Measurements from ENCODE around the gene PLA2G15. TPM values are rescaled to one million over a fixed set of nuclear protein-coding genes. Genes with fewer than 3 reads are reported as not detected.

The PLA2G15 gene
- total RNA-seq, 1 experiment from 2014 or later: 24.4 TPM

GRCh38 chr16:68233085-68233834 lies 11.9 kb upstream of the PLA2G15 start:
- no peak for DNase-seq (ENCODE audit: low read depth)

GRCh38 chr16:68233835-68234187 lies 11.4 kb upstream of the PLA2G15 start:
- DNase-seq (ENCODE audit: low read depth): no peak

GRCh38 chr16:68234188-68235107 lies 10.7 kb upstream of the PLA2G15 start:
- DNase-seq (ENCODE audit: low read depth): no peak

GRCh38 chr16:68235108-68235886 lies 9.9 kb upstream of the PLA2G15 start:
- no peak for DNase-seq (ENCODE audit: low read depth)

- no peak for DNase-seq (ENCODE audit: low read depth)
Observed at GRCh38 chr16:68235887-68236136, 9.4 kb upstream of the PLA2G15 start, which contains the start of gene ESRP2. Gene ESRP2, minus strand, starts transcription at chr16:68236127. Its CDS starts 82 bp downstream, at chr16:68236045.

- no peak for DNase-seq (ENCODE audit: low read depth)
Observed at GRCh38 chr16:68236137-68236825, 8.9 kb upstream of the PLA2G15 start.

- no peak for DNase-seq (ENCODE audit: low read depth)
Observed at GRCh38 chr16:68236826-68237242, 8.3 kb upstream of the PLA2G15 start.

- DNase-seq (ENCODE audit: low read depth): peak; percentile 95
Observed at GRCh38 chr16:68237243-68238028, 7.7 kb upstream of the PLA2G15 start.

GRCh38 chr16:68238029-68238345 lies 7.2 kb upstream of the PLA2G15 start:
- DNase-seq (ENCODE audit: low read depth): no peak

- no peak for DNase-seq (ENCODE audit: low read depth)
Observed at GRCh38 chr16:68242085-68242484, 3.1 kb upstream of the PLA2G15 start.

- DNase-seq (ENCODE audit: low read depth): no peak
Observed at GRCh38 chr16:68242926-68243858, 2.0 kb upstream of the PLA2G15 start.

- no peak for DNase-seq (ENCODE audit: low read depth)
Observed at GRCh38 chr16:68244481-68244902, 681 bp upstream of the PLA2G15 start.

GRCh38 chr16:68246121-68246520 lies 948 bp downstream of the PLA2G15 start:
- no peak for DNase-seq (ENCODE audit: low read depth)

- DNase-seq (ENCODE audit: low read depth): peak; percentile 25
Observed at GRCh38 chr16:68246666-68247065, 1.5 kb downstream of the PLA2G15 start.

GRCh38 chr16:68247400-68247799 lies 2.2 kb downstream of the PLA2G15 start:
- no peak for DNase-seq (ENCODE audit: low read depth)

- DNase-seq (ENCODE audit: low read depth): no peak
Observed at GRCh38 chr16:68247932-68248331, 2.8 kb downstream of the PLA2G15 start.

- DNase-seq (ENCODE audit: low read depth): no peak
Observed at GRCh38 chr16:68249371-68249770, 4.2 kb downstream of the PLA2G15 start.

- no peak for DNase-seq (ENCODE audit: low read depth)
Observed at GRCh38 chr16:68250951-68251350, 5.8 kb downstream of the PLA2G15 start.

- DNase-seq (ENCODE audit: low read depth): no peak
Observed at GRCh38 chr16:68251832-68252231, 6.7 kb downstream of the PLA2G15 start.

GRCh38 chr16:68252383-68252782 lies 7.2 kb downstream of the PLA2G15 start:
- DNase-seq (ENCODE audit: low read depth): no peak
